A673 (cell line): Measurements from ENCODE around the gene PHYHD1. TPM values are rescaled to one million over a fixed set of nuclear protein-coding genes. Genes with fewer than 3 reads are reported as not detected.
A peak's percentile ranks its signal among the peaks of the same experiment; 100 is the strongest.

Source experiments
- BruUV-seq: library from RNA; stranded (reverse); fragments of 400-500 nt; replicated peaks from 2 replicates; lab custom pipeline; 2021; lab: Mats Ljungman, UMichigan
- CTCF ChIA-PET: fragments of 300-600 bp; sonication (Branson Sonifier 250); formaldehyde crosslinking; loops from one replicate; lab custom pipeline; 2022; ENCODE audit warnings: antibody characterized with exemption; lab: Charles Lee
- POLR2A ChIA-PET: fragments of 300-600 bp; sonication (Branson Sonifier 250); formaldehyde crosslinking; loops from one replicate; lab custom pipeline; 2022; ENCODE audit warnings: antibody characterized with exemption; ENCODE audit not compliant: low non-redundant PET; lab: Charles Lee
- DNase-seq: peaks from one replicate; pipeline ENCODE4 v3.0.0-alpha.2; 2015; ENCODE audit warnings: low spot score
- H3K27ac ChIP-seq: fragments of 200-600 bp; sonication (generic); 2 replicates; pipeline ENCODE4 v1.5.1; 2016; ENCODE audit warnings: mixed run types, low read depth, mild to moderate bottlenecking, mixed read lengths, antibody characterized with exemption, low read length; ENCODE audit not compliant: poor library complexity, severe bottlenecking
- H3K27me3 ChIP-seq: fragments of 200-600 bp; sonication (generic); replicated peaks from 2 replicates; pipeline ENCODE4 v1.6.1; 2017; ENCODE audit warnings: mixed run types, low read depth, mild to moderate bottlenecking, mixed read lengths, antibody characterized with exemption, low read length; ENCODE audit not compliant: insufficient read depth, poor library complexity
- H3K36me3 ChIP-seq: fragments of 200-600 bp; sonication (generic); 2 replicates; pipeline ENCODE4 v1.6.1; 2016; ENCODE audit warnings: mixed run types, mild to moderate bottlenecking, mixed read lengths, antibody characterized with exemption, low read length; ENCODE audit not compliant: insufficient read depth, poor library complexity, severe bottlenecking
- H3K4me1 ChIP-seq: fragments of 200-600 bp; sonication (generic); 2 replicates; pipeline ENCODE4 v1.6.1; 2017; ENCODE audit warnings: mixed run types, mild to moderate bottlenecking, mixed read lengths, antibody characterized with exemption, low read length; ENCODE audit not compliant: insufficient read depth, poor library complexity, severe bottlenecking
- H3K4me3 ChIP-seq: fragments of 200-600 bp; sonication (generic); 2 replicates; pipeline ENCODE4 v1.5.1; 2016; ENCODE audit warnings: low read depth, mixed run types, mild to moderate bottlenecking, mixed read lengths, low read length; ENCODE audit not compliant: poor library complexity, severe bottlenecking
- H3K9me3 ChIP-seq: fragments of 200-600 bp; sonication (generic); 2 replicates; pipeline ENCODE4 v1.6.1; 2016; ENCODE audit warnings: mixed run types, low read depth, mild to moderate bottlenecking, mixed read lengths, antibody characterized with exemption, low read length; ENCODE audit not compliant: poor library complexity, severe bottlenecking
- EZH2 ChIP-seq: fragments of 200-600 bp; sonication (generic); IDR thresholded peaks from 2 replicates; pipeline ENCODE4 v1.6.1; 2017; ENCODE audit warnings: borderline replicate concordance, low read depth, mild to moderate bottlenecking, mixed read lengths, antibody characterized with exemption, low read length; ENCODE audit not compliant: poor library complexity, severe bottlenecking
- intact Hi-C: fragments of 100-400 bp; cut with micrococcal nuclease; formaldehyde crosslinking; loops from one replicate; pipeline ENCODE4 v1.10.0; 2022; ENCODE audit not compliant: unreplicated experiment
- total RNA-seq: library from RNA; stranded (reverse); gene quantifications from 2 replicates; pipeline ENCODE4 v1.2.3, GENCODE V29; 2021
- TF ChIP-seq, protein P1 (sequence below): fragments of 300-800, 200-600 bp; sonication (generic); conservative IDR thresholded peaks from 2 replicates; pipeline ENCODE4 v1.5.1; 2017; ENCODE audit warnings: low read depth, mild to moderate bottlenecking, antibody characterized with exemption, low read length, moderate library complexity, mixed read lengths

PHYHD1 gene
- total RNA-seq, 1 experiment from 2014 or later: 6.3 TPM

DNA sequence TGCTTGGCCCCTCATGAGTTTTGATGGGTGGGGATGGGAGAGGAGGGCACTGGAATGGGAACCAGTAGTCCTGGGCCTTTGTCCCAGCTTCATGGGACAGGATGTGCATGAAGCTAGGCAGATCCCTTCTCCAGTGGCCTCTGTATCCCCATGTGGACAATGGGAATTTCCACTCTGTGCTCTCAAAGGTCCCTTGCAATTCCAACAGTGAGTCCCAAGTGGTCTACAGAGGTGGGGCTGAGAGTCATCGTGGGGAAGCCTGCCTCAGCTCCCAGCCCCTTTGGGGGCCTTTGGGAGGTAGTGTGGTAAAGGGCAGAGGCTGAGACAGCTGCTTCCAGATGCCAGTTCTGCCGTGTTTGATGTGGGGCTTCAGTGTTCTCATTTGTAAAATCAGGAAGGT is 1.9 kb upstream of the PHYHD1 start:
- no TSS peak for BruUV-seq
- H3K4me3 ChIP-seq: no peak overlapping the region
- peak overlapping the region; percentile 27 for H3K27ac ChIP-seq
- peaks cover 33% of the 10 kb centered on the region for H3K4me1 ChIP-seq
- ChIA-PET POLR2A (no interaction called here), CTCF (no interaction called here)
- H3K36me3 ChIP-seq: peaks cover 19% of the 10 kb centered on the region
- intact Hi-C loops: no loop called here
- H3K27me3 ChIP-seq: no peaks in the 10 kb centered on the region
- H3K9me3 ChIP-seq: no peaks in the 10 kb centered on the region
- DNase-seq: no peak
- TF ChIP-seq EZH2: no peak
- TF ChIP-seq, protein P1, sequence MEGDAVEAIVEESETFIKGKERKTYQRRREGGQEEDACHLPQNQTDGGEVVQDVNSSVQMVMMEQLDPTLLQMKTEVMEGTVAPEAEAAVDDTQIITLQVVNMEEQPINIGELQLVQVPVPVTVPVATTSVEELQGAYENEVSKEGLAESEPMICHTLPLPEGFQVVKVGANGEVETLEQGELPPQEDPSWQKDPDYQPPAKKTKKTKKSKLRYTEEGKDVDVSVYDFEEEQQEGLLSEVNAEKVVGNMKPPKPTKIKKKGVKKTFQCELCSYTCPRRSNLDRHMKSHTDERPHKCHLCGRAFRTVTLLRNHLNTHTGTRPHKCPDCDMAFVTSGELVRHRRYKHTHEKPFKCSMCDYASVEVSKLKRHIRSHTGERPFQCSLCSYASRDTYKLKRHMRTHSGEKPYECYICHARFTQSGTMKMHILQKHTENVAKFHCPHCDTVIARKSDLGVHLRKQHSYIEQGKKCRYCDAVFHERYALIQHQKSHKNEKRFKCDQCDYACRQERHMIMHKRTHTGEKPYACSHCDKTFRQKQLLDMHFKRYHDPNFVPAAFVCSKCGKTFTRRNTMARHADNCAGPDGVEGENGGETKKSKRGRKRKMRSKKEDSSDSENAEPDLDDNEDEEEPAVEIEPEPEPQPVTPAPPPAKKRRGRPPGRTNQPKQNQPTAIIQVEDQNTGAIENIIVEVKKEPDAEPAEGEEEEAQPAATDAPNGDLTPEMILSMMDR: no peak

DNA sequence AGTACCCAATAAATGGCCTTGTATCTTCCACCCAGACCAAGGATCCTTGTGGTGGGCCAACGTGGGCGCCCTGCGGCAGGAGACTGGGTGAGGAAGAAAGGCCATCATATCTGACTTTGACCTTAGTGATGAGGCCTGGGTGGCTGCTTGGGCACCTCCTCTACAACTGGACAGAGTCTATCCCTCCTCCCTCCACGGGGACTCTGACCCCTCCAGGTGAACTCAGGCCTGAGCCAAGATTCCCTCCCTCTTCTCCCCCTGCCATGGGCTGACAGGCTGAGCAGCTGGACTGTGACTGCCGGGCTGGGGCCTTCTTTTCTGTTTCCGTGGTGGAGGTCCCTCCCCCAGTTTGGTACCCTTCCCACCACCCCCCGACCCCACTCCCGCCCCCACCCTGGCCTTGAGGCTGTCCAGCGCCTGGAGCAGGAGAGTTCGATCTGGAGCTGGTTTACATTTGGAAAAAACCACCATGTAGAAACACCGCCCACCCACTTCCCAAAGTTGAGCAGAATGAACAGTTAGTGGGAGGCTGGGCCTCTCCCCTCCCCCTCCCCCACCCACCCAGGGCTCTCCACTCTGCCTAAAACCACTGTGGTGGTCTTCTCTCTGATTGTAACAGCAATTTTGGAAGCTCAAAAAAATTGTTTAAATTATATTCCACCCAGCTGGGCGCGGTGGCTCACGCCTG is 1.2 kb upstream of the PHYHD1 start:
- Histone ChIP-seq H3K9me3 (no peaks in the 10 kb centered on the region), H3K4me3 (no peak overlapping the region), H3K27ac (peak overlapping the region; percentile 27), H3K4me1 (peaks cover 33% of the 10 kb centered on the region), H3K27me3 (no peaks in the 10 kb centered on the region), H3K36me3 (peaks cover 19% of the 10 kb centered on the region)
- no peak for TF ChIP-seq EZH2
- TF ChIP-seq, protein P1: no peak
- CTCF ChIA-PET: no interaction called here
- intact Hi-C loops: loop anchor here (5.0 kb wide), 1 partner anchor 37 kb away; the partner anchor contains the start of genes KYAT1 and LRRC8A
- BruUV-seq: no TSS peak
- POLR2A ChIA-PET: no interaction called here
- DNase-seq: no peak

- H3K9me3 ChIP-seq: no peaks in the 10 kb centered on the region
- intact Hi-C loops: loop anchor here (5.0 kb wide), 1 partner anchor 40 kb away; the partner anchor contains the start of genes KYAT1 and LRRC8A
- peaks cover 33% of the 10 kb centered on the region for H3K4me1 ChIP-seq
- ChIA-PET CTCF (interaction anchor here (0.7 to 1.0 kb wide), 2 partner anchors 28 to 70 kb away, joined by 3 to 5 read pairs; no protein-coding TSS in a partner anchor), POLR2A (no interaction called here)
- BruUV-seq: no TSS peak
- H3K27me3 ChIP-seq: no peaks in the 10 kb centered on the region
- peak; percentile 82 for DNase-seq
- H3K27ac ChIP-seq: peak overlapping the region; percentile 89
- peaks cover 6% of the 10 kb centered on the region for H3K36me3 ChIP-seq
- peak overlapping the region; percentile 47 for H3K4me3 ChIP-seq
- no peak for TF ChIP-seq EZH2
- TF ChIP-seq, protein P1: no peak
Measured at GRCh38 chr9:128921881-128922763, 1.3 kb downstream of the PHYHD1 start.
